Skin of body (tissue), 2 donors: ENCODE measurements around the gene TRPC5OS. TPM values are rescaled to one million over a fixed set of nuclear protein-coding genes. Genes with fewer than 3 reads are reported as not detected.

Source experiments
- DNase-seq: peaks from one replicate; lab custom pipeline; 2025; lab: John Stamatoyannopoulos, UW
- total RNA-seq: library from RNA; depleted of rRNA; stranded (reverse); fragments of >200 nt; gene quantifications from one replicate; pipeline ENCODE4 v1.2.3, GENCODE V29; 2014

The TRPC5OS gene
- total RNA-seq, 1 donor from 2014 or later: not detected

DNA sequence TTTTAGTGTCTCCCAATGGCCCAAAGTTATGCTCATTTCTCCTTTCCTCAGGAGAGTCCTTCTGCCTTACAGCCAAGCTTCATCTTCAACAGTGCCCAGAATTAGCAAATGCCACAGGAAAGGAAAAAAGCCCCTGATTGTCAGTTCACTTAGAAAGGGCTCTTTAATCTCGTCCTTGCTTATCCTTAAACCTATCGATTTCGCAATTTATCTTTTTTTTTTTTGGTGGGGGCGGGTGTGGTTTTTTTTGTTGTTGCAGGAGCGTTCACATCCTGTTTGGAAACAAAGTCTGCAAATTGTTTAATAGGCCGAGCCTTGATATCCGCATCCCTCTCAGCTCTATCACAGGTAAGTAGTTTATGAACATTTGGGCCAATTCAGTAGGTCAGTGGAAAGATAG is 20.2 kb downstream of the TRPC5OS start:
- DNase-seq: no peak

DNA sequence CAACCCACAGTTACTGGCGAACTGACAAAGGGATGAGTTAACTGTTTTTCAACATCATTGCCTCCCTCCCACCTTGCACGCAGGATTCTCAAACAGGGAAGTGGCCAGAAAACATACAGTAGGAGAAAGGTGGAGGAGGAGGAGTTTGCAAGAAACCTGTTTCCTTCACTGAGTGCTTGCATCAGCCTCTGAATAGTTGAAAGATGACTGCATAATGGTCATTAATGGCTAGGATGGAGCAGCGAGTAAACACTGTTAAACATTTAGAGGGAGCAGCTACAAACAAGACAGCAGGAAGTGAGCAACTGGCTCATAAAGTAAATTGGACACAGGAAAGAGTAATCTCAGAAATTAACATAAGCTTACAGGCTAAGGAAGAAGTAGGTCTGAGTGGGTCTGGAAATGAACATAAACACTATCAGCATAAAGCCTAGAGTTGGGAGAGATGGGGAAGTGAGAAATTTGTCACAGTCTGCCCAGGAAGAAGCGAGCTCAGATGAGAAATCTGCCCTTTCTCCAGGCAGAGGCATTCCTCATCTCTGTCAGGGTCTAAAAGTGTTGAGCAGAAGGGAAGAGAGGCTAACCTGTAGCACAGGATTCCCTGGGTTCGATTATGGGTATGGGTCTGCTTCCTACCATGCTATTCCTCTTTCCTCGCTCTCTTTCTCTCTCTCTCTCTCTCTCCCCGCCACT is 38.6 kb downstream of the TRPC5OS start:
- DNase-seq: no peak

- DNase-seq: no peak
Measured at GRCh38 chrX:111917591-111917990, 41.6 kb downstream of the TRPC5OS start.

GRCh38 chrX:111928456-111928855 is 52.5 kb downstream of the TRPC5OS start:
- DNase-seq: no peak

Other genes starting within 250 kb of the TRPC5OS start
- 45.4 TPM for gene ALG13, start 195.0 kb upstream of the TRPC5OS start, total RNA-seq
- gene TRPC5, start 206.6 kb downstream of the TRPC5OS start, total RNA-seq: 0.30 TPM
- gene RTL4, start 206.8 kb downstream of the TRPC5OS start, total RNA-seq: not detected